SK-N-SH (cell line): ENCODE measurements around the gene LRIG1.

Experiments used
- EP300 ChIP-seq, 2 experiments: IDR thresholded peaks; 2 replicates each; pipeline versions ENCODE4 v1.4.0 to v1.6.1; 2012; ENCODE audit warnings: borderline replicate concordance in 1 of 2, low read depth in 1 of 2, low read length in 1 of 2
- FOSL2 ChIP-seq: IDR thresholded peaks from 2 replicates; pipeline ENCODE4 v1.4.0; 2012; ENCODE audit warnings: low read depth, mild to moderate bottlenecking, moderate library complexity, borderline replicate concordance
- GABPA ChIP-seq: IDR thresholded peaks from 2 replicates; pipeline ENCODE4 v1.4.0; 2012; ENCODE audit warnings: low read depth, mild to moderate bottlenecking
- RAD21 ChIP-seq: IDR thresholded peaks from 2 replicates; pipeline ENCODE4 v1.6.1; 2012; ENCODE audit warnings: mild to moderate bottlenecking, low read length
- SMC3 ChIP-seq: IDR thresholded peaks from 2 replicates; pipeline ENCODE4 v1.6.1; 2012; ENCODE audit warnings: low read depth, low read length, improper control_type of control experiment
- ZBTB33 ChIP-seq: IDR thresholded peaks from 2 replicates; pipeline ENCODE4 v1.4.0; 2012; ENCODE audit warnings: low read depth, borderline replicate concordance
- TF ChIP-seq, protein P1 (sequence below): fragments of 200-600 bp; sonication (generic); IDR thresholded peaks from 2 replicates; pipeline ENCODE4 v1.6.1; 2017; ENCODE audit warnings: antibody characterized with exemption, mild to moderate bottlenecking, moderate library complexity

DNA sequence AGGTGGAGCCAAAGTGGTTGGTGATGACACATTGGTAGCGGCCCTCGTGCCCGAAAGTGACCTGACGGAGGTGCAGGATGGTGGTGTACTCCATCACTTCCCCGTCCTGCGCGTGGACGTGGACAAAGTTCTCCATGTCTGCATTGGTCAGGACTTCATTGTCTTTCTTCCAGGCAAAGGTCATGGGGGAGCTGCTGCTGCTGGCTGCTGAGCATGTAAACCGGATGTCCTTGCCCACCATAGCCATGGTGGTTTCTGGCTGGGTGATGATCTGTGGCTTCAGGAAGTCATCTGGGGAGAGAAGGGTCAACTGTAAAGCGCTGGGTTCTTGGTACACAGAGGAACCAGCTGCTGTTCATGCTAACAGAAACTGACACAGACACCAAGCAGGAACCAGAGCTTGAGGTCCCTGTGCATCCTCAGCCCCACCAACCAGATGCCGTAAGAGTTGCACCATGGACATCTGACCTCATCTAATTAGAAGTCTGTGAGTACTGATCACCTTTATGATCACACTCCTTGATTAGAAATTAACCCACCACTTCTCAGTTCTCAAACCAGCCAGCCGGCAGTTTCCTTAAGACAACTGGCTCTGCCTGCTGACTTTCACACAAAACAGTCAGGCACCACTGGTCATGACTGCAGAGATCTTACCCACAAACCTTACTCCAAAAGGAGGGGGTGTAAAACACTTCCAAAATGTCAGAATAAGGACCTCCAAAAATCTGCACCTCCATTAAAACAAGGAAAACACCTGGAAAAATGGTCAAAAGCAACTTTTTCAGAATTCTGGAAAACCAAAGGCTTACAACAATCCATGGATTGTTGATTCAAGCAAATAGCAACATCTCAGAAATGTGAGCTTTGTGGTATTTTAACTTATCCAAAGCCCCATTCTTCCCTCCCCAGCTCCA, 114.6 kb downstream of the LRIG1 start:
- TF ChIP-seq FOSL2: no peak
- TF ChIP-seq, protein P1, sequence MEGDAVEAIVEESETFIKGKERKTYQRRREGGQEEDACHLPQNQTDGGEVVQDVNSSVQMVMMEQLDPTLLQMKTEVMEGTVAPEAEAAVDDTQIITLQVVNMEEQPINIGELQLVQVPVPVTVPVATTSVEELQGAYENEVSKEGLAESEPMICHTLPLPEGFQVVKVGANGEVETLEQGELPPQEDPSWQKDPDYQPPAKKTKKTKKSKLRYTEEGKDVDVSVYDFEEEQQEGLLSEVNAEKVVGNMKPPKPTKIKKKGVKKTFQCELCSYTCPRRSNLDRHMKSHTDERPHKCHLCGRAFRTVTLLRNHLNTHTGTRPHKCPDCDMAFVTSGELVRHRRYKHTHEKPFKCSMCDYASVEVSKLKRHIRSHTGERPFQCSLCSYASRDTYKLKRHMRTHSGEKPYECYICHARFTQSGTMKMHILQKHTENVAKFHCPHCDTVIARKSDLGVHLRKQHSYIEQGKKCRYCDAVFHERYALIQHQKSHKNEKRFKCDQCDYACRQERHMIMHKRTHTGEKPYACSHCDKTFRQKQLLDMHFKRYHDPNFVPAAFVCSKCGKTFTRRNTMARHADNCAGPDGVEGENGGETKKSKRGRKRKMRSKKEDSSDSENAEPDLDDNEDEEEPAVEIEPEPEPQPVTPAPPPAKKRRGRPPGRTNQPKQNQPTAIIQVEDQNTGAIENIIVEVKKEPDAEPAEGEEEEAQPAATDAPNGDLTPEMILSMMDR: no peak
- no peak for TF ChIP-seq SMC3
- TF ChIP-seq ZBTB33: no peak
- no peak for TF ChIP-seq RAD21
- no peak for TF ChIP-seq EP300 (IDR thresholded peaks at IDR 0.05; ENCODE audit: borderline replicate concordance in 1 of 2, low read depth in 1 of 2, low read length in 1 of 2)
- no peak for TF ChIP-seq GABPA
